ENCODE results near the gene IP6K3. TPM values are rescaled to one million over a fixed set of nuclear protein-coding genes. Genes with fewer than 3 reads are reported as not detected.

IP6K3 gene
- polyA plus RNA-seq, 1 donor: 1.0 TPM

DNA sequence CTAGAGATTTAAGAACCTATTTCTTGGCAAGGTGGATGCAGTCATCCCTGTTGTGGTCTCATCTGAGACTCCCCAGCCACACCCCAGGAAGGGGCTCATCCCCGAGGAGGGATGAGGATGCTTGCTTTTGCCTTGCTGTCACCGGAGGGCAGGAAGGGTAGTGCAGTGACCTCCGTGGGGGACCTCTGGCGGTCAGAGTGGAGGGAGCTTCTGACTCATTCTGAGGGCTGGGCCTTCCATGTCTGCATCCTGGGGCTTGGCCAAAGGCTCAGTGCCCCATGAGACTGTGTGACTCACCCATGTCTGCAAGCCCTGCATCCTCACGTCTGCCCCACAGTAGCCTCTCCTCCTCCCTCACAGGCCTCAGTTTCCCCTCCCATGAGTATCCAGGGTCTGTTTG, 73.9 kb downstream of the IP6K3 start:
- no peak for DNase-seq

DNA sequence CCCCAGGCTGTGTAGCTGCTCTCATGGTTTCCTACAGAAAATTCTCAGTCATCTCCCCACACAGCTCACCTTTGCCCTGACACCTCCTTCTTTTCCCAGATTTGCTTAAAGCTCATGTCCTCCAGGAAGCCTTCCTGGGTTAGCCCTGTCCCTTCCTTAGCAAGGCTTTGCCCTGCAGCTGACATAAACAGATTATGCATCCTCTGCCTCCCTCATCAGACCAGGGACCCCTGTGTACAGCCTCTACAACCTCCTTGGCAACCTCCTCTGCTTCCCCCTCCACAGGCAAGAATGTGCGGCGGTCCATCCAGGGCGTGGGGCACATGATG, 75.0 kb downstream of the IP6K3 start:
- no peak for DNase-seq

Other genes starting within 250 kb of the IP6K3 start
- gene BAK1, start 166.6 kb downstream of the IP6K3 start, polyA plus RNA-seq (ENCODE audit: insufficient read length): 21.1 TPM
- 9.2 TPM for gene ITPR3, start 125.6 kb downstream of the IP6K3 start, polyA plus RNA-seq (ENCODE audit: insufficient read length)
- gene UQCC2, start 35.2 kb downstream of the IP6K3 start, polyA plus RNA-seq (ENCODE audit: insufficient read length): 65.1 TPM
- gene LEMD2, start 42.2 kb upstream of the IP6K3 start, polyA plus RNA-seq (ENCODE audit: insufficient read length): 74.2 TPM
- 2.1 TPM for gene MLN, start 57.1 kb upstream of the IP6K3 start, polyA plus RNA-seq (ENCODE audit: insufficient read length)